Peyer's patch (tissue), 4 donors: ENCODE data around the gene CTSW. TPM values are rescaled to one million over a fixed set of nuclear protein-coding genes. Genes with fewer than 3 reads are reported as not detected.

Experiments used
- DNase-seq, 3 donors: peaks; one replicate each; pipeline ENCODE4 v3.0.0-alpha.2; 2017 to 2019
- H3K27ac ChIP-seq, 4 donors: fragments of 200-600 bp; sonication (generic); one replicate each; pipeline ENCODE4 v1.5.1; 2016 to 2019
- H3K27me3 ChIP-seq, 2 donors: fragments of 200-600 bp; sonication (generic); one replicate each; pipeline ENCODE4 v1.5.1; 2019
- H3K36me3 ChIP-seq, 3 donors: fragments of 200-600 bp; sonication (generic); one replicate each; pipeline ENCODE4 v1.5.1; 2016 to 2019
- H3K4me1 ChIP-seq, 4 donors: fragments of 200-600 bp; sonication (generic); one replicate each; pipeline ENCODE4 v1.5.1; 2016 to 2019
- H3K4me3 ChIP-seq, 4 donors: fragments of 200-600 bp; sonication (generic); 1 replicate in 3 of 4; 2 replicates in 1 of 4; pipeline ENCODE4 v1.5.1; 2016 to 2019; ENCODE audit warnings: mild to moderate bottlenecking in 1 of 4
- H3K9me3 ChIP-seq, 4 donors: fragments of 200-600 bp; sonication (generic); one replicate each; pipeline ENCODE4 v1.5.1; 2016 to 2019; ENCODE audit warnings: mild to moderate bottlenecking in 1 of 4
- CTCF ChIP-seq, 6 experiments: fragments of 450-650 bp in 4 of 6; fragments of 200-600 bp in 2 of 6; sonication (generic) in 1 of 6; IDR thresholded peaks; one replicate each; pipeline ENCODE4 v1.5.1; 2017 to 2019; ENCODE audit warnings: antibody characterized with exemption in 6 of 6, mild to moderate bottlenecking in 3 of 6, moderate library complexity in 1 of 6
- POLR2A ChIP-seq, 2 donors: fragments of 450-650 bp; IDR thresholded peaks; one replicate each; pipeline ENCODE4 v1.5.1; 2017; ENCODE audit warnings: antibody characterized with exemption in 2 of 2, mild to moderate bottlenecking in 2 of 2, moderate library complexity in 2 of 2
- total RNA-seq, 4 donors: library from RNA; depleted of rRNA; stranded (reverse); fragments of >200 nt; gene quantifications; one replicate each; pipeline ENCODE4 v1.1.0, GENCODE V29; 2016

CTSW gene
- total RNA-seq, 4 donors from 2014 or later, result 1.3 to 1.9 TPM; not detected in 2

- DNase-seq, result peak; percentile 63 to 74 (median 69)
- Histone ChIP-seq H3K4me1 (peaks cover 2 to 48% (median 21%) of the 10 kb centered on the region in 4 donors), H3K27me3 (no peaks in the 10 kb centered on the region), H3K27ac (peak overlapping the region; percentile 83 to 98 (median 90)), H3K9me3 (no peaks in the 10 kb centered on the region), H3K36me3 (peaks cover 0 to 18% (median 0%) of the 10 kb centered on the region in 3 donors), H3K4me3 (peak overlapping the region; percentile 94 to 99 (median 97))
- TF ChIP-seq CTCF (IDR thresholded peaks at IDR 0.05) (no peak), POLR2A (IDR thresholded peaks at IDR 0.05) (no peak)
Measured at GRCh38 chr11:65919573-65920371, 40.1 kb downstream of the CTSW start.

GRCh38 chr11:65920372-65920802, 40.8 kb downstream of the CTSW start:
- no peak for TF ChIP-seq CTCF (IDR thresholded peaks at IDR 0.05)
- no peak for TF ChIP-seq POLR2A (IDR thresholded peaks at IDR 0.05)
- Histone ChIP-seq H3K27ac (peak overlapping the region in 3 of 4 donors; percentile 15 to 98 (median 86)), H3K4me1 (peaks cover 2 to 42% (median 21%) of the 10 kb centered on the region in 4 donors), H3K9me3 (no peaks in the 10 kb centered on the region), H3K27me3 (no peaks in the 10 kb centered on the region), H3K4me3 (peak overlapping the region; percentile 94 to 99 (median 97)), H3K36me3 (peaks cover 0 to 18% (median 0%) of the 10 kb centered on the region in 3 donors)
- no peak for DNase-seq

GRCh38 chr11:65921033-65921555, 41.5 kb downstream of the CTSW start:
- Histone ChIP-seq H3K27me3 (no peaks in the 10 kb centered on the region), H3K4me3 (no peak overlapping the region), H3K36me3 (peaks cover 0 to 18% (median 0%) of the 10 kb centered on the region in 3 donors), H3K27ac (no peak overlapping the region), H3K9me3 (no peaks in the 10 kb centered on the region), H3K4me1 (peaks cover 2 to 35% (median 21%) of the 10 kb centered on the region in 4 donors)
- TF ChIP-seq POLR2A (IDR thresholded peaks at IDR 0.05) (no peak), CTCF (IDR thresholded peaks at IDR 0.05) (no peak)
- no peak for DNase-seq

- Histone ChIP-seq H3K9me3 (no peaks in the 10 kb centered on the region), H3K4me1 (peaks cover 2 to 27% (median 21%) of the 10 kb centered on the region in 4 donors), H3K36me3 (peaks cover 0 to 18% (median 0%) of the 10 kb centered on the region in 3 donors), H3K4me3 (no peak overlapping the region), H3K27ac (no peak overlapping the region), H3K27me3 (no peaks in the 10 kb centered on the region)
- no peak for DNase-seq
- TF ChIP-seq CTCF (IDR thresholded peaks at IDR 0.05) (no peak), POLR2A (IDR thresholded peaks at IDR 0.05) (no peak)
Measured at GRCh38 chr11:65921876-65922275, 42.2 kb downstream of the CTSW start.

GRCh38 chr11:65922565-65922964, 42.9 kb downstream of the CTSW start:
- TF ChIP-seq CTCF (IDR thresholded peaks at IDR 0.05) (no peak), POLR2A (IDR thresholded peaks at IDR 0.05) (no peak)
- H3K9me3 ChIP-seq, result no peaks in the 10 kb centered on the region
- H3K27me3 ChIP-seq, result no peaks in the 10 kb centered on the region
- H3K4me1 ChIP-seq, result peaks cover 2 to 24% (median 14%) of the 10 kb centered on the region in 4 donors
- H3K36me3 ChIP-seq, result peaks cover 0 to 18% (median 0%) of the 10 kb centered on the region in 3 donors
- DNase-seq, result no peak
- H3K27ac ChIP-seq, result no peak overlapping the region
- no peak overlapping the region for H3K4me3 ChIP-seq
